ENCODE measurements around the gene EIF2D.

EIF2D gene

DNA sequence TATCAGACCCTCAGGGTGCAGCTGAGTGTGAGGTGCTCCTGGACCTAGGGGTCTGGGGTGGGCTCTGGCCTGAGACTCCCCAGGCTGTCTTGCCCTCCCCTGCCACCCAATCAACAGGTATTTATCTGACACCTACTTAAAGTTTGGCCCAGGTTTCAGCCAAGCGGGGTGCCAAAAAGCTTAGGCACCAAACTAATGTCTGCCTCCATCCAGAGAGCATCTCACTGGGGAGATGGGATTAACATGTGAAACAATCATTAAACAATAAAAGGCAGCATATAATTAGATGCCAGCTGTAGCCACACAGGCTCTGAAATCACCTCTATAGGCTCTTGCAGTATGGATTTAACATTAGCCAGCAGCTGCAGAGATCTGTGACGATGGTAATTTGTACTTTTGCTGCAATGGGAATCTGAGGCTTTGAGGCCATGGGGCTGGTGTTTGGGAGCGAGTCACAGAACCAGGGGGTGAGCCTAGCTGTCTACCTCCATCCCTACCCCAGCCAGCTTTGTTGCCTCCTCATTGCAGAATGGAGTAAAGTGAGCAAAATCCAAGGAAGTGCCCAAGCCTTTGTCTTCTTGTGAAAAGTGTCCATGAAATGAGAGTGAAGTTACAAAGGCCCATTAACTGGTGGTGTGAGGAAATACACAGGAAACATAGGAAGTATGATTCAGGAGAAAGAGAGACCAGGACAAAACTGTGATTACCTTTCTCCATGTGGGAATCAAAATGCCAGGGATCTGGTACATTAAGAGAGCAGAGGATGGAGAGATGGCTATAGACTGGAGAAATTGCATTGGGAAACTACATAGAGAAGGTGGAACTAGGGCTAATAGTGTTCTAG lies 36.1 kb downstream of the EIF2D start:
- H3K4me3 ChIP-seq: no peak overlapping the region
- peak overlapping the region in 20 of 21 experiments; percentile 38 to 92 (median 76) for H3K27ac ChIP-seq

DNA sequence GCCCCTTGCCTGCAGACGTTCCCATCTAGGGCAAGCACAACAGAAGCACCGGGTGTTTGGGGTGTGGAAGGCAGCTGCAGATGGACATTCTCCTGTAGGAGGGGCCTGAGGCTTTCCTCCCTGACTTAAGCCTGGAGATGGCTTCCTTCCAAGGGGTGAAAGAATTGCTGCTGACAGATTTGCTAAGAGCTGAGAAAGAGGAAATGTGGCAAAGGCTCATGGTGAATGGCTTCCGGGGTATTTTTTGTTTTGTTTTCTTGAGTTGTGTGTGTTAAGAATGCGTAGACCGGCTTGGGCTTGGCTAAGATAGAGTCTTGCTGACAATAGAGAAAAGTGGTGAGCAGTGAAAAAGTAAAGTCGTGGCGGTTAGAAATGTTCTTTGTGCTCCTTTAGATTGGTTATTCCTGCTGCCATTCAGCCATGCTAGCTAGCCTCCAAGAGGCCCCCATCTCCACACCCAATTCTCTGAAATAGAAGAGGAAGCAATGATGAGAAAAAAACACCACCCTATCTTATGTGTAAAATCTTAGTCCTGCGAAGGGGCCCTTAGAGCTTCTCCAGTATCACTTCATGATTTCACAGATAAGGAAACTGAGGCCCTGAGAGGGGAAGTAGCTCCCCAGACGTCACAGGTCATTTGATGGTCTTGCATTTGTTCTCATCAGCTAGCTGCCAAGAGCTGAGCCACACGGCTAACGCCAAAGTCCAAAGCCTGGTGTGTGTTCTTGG lies 36.9 kb downstream of the EIF2D start:
- Histone ChIP-seq H3K27ac (peak overlapping the region in 20 of 21 experiments; percentile 38 to 92 (median 76)), H3K4me3 (no peak overlapping the region)

DNA sequence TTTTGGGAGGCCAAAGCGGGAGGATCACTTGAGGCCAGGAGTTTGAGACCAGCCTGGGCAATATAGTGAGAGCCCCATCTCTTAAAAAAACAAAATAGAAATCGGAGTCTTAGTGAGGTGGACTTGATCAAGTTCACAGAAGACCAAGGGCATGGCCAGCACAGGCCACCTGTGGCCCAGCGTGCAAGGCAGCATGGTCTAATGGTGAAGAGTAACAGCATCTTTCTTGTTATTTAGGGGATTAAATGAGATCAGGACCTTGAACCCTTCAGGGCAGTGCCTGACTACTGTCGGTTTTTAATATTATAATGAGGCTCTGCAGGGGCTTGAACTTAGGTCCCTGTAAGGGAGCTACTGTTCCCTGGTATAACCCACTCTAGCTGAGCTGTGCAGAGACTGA lies 38.5 kb downstream of the EIF2D start:
- H3K27ac ChIP-seq: peak overlapping the region in 5 of 21 experiments; percentile 1 to 92 (median 84)

DNA sequence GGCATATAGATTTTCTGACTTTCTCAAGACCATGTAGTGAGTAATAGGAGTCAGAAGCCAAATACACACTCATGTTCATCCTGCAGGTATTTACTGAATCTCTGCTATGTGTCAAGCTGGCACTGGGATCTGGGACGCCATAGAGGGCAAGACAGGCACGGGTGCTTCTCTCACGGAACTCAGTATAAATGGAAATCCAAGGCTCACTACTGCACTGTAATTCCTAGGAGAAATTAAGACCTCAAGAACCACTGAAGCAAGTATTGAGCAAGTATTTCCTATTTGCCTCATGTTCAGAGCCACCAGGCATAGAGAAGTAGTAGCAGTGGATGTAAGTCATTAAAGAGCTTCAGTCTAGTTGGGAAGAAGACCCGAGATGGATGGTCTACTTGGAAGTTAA lies 38.9 kb downstream of the EIF2D start:
- no peak overlapping the region for H3K4me3 ChIP-seq
- peak overlapping the region in 2 of 21 experiments; percentile 84 to 92 for H3K27ac ChIP-seq

More for the DNA sequence above, 38.5 kb downstream of the EIF2D start:
- H3K4me3 ChIP-seq: no peak overlapping the region

DNA sequence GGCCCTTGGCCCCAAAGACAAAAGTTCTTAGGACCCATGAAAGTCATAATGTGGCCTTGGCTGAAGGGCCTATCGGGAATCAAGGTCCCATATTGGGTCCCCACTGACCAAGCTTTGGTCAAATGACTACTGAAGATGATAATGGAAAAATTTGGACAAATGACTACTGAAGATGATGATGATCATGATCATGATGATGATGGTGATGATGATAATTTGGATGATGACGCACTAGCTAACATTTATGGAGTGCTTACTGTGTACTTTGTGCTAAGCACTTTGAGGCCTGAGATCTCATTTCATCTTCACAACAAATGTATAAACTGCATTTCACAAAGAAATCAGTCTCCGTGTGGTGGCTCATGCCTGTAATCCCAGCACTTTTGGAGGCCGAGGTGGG lies 39.4 kb downstream of the EIF2D start:
- no peak overlapping the region for H3K27ac ChIP-seq
- H3K4me3 ChIP-seq: no peak overlapping the region

DNA sequence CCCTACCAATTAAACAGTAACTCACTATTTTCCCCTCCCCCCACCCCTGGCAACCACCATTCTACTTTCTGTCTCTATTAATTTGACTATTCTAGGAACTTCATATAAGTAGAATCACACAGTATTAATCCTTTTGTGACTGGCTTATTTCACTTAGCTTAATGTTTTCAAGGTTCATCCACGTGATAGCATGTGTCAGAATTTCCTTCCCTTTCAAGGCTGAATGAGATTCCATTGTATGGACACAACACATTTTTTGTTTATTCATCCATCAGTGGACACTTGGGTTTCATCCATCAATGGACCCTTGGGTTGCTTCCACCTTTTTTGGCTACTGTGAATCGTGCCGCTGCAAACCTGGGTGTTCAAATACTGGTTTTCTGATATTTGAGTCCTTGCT lies 41.7 kb downstream of the EIF2D start:
- no peak overlapping the region for H3K4me3 ChIP-seq

DNA sequence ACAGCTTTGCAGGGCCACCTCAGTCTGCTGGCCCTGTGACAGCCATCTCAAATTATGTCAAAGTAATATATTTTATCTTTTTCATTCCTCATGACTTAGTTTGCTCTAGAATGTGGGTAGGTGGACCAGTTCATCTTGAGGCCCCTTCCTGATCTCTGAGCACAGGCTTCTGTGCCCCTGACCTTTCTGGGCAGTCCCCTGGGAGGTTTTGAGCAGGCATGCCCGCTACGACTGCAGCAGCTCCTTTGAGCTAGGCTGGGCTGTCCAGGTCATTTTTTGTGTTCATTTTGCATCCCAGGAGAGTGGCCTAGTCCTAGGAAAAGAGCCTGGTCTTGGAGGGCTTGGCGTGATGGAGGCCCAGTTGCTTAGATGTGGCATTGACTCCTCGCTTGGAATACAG lies 42.7 kb downstream of the EIF2D start:
- Histone ChIP-seq H3K4me3 (no peak overlapping the region), H3K27ac (peak overlapping the region in 1 of 21 experiments; percentile 35)

More for the DNA sequence above, 41.7 kb downstream of the EIF2D start:
- H3K27ac ChIP-seq: no peak overlapping the region

DNA sequence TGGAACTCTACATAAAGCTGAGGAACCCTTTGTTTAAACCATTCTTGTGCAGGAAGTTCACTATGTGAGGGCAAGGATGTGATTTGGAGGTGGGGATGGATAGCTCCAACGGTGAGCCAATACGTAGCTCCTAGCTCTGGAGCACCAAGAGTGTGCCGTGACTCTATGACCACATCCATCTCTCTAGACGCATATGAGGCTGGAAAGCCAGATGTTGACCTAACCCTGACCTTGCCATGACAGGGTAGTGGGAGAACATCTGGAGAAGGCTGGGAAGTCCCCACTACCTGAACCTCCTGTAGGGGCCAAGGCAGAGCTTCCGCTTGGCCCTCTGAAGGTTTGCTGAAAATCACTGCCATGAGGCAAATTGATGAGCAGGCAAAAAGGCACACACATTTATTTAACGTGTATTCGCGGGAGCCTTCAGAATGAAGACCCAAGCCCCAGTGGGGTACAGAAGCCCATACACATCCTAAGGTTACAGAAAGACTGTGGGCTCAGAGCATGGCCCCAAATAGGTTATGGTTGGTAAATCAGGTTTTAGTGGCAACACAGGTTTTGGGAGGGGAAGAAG lies 43.4 kb downstream of the EIF2D start:
- Histone ChIP-seq H3K27ac (peak overlapping the region in 2 of 21 experiments; percentile 3 to 35), H3K4me3 (no peak overlapping the region)

DNA sequence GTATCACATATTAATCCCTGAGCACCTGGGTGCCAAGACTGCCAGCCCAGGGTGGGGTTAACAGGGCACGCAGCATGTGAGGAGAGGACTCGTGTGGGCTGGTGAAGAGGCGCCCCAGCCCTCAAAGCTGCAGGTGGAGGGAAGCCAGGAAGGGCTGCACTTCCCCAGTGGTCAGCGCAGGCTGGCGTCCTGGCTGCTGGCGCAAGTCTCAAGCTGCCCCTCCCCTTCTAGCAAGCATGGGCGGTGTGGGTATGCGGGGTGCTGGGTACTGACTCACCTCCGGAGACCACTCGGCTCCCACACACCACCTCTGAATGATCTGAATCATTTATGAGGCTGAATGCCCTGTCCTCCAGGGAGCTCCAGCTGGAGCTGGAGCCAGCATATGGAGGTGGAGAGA lies 44.0 kb downstream of the EIF2D start:
- H3K27ac ChIP-seq: peak overlapping the region in 5 of 21 experiments; percentile 3 to 57 (median 35)
- no peak overlapping the region for H3K4me3 ChIP-seq

DNA sequence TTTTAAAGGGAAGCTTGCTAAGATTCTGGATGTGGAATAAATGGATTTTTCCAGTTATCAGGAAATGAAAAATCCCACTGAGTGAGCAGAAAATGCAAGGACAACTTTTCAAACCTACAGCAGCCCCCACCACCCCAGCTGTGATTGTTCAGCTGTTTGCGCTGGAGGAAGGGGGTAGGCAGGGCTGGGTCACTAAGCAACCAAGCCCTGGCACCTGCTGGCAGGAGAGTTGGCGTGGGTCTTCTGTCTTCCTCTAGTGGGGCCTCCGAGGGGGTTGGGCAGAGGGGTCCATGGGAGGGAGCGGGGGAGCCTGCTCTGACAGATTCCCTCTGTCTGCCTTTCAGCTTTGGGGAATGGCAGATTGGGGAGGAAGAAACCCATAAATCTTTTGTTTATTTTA lies 45.3 kb downstream of the EIF2D start:
- Histone ChIP-seq H3K4me3 (no peak overlapping the region), H3K27ac (peak overlapping the region in 3 of 21 experiments; percentile 2 to 31 (median 14))

DNA sequence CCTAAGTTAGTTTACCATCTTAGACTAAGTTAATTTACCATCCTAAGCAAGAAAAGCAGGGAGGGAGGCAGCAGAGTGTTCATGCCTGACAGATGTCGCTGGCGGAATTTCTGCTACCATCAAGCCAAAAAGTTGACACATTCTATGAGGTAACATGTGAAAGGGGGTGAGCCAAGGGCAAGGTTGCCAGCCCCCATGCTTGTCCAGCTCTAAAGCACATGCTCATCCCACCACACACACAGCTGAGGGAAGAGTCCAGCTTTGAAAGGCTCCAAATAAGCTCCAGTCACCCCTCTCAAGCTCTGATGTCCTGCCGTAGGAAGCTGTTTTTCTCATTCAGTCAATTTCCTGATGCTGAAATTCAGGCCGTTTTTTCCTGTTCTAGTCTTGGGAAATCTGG lies 46.3 kb downstream of the EIF2D start:
- H3K4me3 ChIP-seq: no peak overlapping the region
- peak overlapping the region in 4 of 21 experiments; percentile 8 to 35 (median 22) for H3K27ac ChIP-seq

DNA sequence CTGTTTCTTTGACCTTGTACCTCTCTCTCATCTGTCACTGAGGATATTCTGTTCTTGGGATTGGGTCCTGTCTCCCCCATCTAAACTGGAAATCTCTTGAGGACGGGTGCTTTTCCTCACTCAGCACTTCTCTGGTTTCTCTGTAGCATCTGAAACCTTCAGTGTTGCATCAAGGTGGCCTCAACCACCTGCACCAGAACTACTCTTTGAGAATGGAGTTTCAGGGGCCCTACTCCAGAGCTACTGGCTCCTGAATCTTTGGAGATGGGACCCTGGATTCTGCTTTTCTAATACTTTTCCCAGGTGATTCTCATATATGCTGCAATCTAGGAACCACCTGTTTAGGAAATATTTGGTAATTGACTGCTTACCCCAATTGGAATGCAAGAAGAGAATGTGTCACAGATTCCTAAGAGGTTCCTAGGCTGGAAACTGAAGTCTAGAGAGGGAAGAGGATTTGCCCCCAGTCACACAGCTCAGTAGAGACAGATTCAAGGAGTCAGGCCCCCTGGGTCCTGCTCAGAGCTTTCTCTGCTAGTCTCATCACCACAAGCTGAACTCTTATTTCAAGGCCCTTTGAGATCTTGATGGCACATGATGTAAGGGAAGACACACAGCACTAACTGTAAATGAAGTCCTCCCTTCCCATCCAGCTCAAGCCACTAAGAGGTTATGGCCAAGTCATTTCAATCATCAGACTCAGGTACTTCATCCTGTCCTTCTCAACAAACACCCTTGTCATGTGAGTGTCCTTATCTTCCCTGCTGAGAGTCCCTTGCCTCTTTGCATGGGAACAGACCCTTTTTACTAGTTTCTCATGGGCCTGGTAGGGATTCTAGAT lies 48.7 kb downstream of the EIF2D start:
- Histone ChIP-seq H3K27ac (peak overlapping the region in 8 of 21 experiments; percentile 2 to 63 (median 38)), H3K4me3 (no peak overlapping the region)

DNA sequence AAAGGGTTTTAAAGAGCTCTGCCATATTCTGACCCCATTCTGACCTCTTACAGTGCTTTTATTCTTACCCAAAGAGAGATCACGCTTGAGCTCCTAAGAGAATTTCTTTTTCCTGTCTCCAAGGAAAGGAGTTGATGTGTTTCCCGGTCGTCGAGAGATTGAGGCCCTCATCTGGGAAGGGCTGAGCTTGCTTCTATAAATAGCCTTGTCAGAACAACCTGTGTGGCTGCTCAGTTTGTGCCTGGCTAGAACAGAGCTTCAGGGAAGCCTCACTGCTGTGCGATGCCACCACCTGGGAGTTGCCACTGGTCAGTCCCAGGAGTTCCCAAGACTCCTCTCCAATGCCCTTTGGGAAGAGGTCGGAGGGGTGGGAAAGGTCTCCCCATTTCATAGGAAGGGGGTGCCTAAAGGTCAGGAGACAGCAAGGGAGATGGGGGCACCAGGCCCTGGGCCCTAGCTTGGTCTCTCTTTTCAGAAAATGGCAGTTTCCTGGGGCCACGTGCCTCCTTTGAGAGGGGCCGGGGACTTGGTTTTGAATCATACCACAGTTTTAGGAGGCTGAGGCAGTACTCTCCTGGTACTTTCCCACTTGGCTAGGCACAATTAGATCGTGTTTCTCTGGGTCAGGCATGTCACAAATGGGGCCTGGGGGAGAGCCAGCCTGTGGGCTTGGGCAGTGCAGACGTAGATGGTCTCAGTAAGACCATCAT lies 52.1 kb downstream of the EIF2D start:
- H3K4me3 ChIP-seq: peak overlapping the region; percentile 1 to 67 (median 57)

DNA sequence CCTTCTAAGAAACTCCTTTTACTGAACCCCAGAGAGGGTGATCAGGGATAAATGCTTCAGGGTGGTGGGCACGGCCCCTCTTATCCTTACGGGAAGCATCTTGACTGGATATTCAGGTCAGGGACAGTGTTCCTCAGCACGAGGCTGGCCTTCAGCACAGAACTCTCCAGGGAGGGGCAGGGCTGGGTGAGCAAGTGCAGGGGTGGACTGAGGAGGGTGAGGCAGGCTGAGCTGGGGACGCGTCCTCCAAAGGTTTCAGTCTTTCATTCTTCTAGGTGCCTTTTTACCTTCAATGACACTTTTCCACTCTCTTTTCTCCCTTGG lies 52.6 kb downstream of the EIF2D start:
- Histone ChIP-seq H3K27ac (peak overlapping the region in 18 of 21 experiments; percentile 23 to 99 (median 88)), H3K4me3 (peak overlapping the region; percentile 1 to 67 (median 57))

More for the DNA sequence above, 52.1 kb downstream of the EIF2D start:
- H3K27ac ChIP-seq: peak overlapping the region in 18 of 21 experiments; percentile 23 to 99 (median 88)

DNA sequence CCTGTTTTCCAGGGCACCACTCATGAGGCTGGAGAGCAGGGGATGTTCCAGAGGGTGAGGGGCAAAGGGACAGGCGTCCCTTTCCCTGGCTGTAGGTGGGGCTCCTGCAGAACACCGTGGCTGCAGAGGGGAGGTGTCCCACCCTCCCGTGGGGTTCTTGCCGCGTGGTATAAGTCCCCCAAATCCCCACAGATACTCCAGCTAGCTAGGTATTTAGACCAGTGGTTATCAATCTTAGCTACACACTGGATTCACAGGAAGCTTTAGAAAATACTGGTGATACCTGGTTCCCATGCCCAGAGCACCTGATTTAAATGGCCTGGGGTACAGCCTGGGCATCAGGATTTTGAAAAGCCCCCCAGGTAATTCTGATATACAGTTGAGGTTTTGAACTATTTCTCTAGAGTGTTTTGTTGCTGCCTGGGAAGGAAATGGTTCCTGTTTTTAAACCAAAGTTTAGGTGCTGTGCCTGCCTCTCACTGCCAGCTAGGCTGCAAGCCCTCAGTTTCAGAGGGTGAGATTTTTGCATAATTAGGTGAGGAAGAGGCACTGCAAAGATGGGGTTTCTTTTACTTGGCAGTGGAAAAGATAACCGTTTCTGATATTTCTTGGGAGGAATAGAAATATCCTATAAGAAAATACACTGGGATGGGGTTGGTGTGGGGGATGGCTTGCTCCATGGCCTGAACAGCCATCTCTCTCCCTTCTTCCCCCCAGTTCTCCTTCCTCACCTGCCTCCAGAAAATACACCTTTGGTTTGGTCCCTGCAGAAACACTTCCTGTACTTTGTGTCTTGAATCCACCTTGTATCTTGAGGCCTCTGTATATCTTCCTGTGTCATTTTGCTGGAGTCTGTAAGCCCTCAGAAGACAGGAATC lies 53.2 kb downstream of the EIF2D start:
- Histone ChIP-seq H3K4me3 (peak overlapping the region; percentile 47 to 67 (median 57)), H3K27ac (peak overlapping the region in 18 of 21 experiments; percentile 64 to 99 (median 91))

DNA sequence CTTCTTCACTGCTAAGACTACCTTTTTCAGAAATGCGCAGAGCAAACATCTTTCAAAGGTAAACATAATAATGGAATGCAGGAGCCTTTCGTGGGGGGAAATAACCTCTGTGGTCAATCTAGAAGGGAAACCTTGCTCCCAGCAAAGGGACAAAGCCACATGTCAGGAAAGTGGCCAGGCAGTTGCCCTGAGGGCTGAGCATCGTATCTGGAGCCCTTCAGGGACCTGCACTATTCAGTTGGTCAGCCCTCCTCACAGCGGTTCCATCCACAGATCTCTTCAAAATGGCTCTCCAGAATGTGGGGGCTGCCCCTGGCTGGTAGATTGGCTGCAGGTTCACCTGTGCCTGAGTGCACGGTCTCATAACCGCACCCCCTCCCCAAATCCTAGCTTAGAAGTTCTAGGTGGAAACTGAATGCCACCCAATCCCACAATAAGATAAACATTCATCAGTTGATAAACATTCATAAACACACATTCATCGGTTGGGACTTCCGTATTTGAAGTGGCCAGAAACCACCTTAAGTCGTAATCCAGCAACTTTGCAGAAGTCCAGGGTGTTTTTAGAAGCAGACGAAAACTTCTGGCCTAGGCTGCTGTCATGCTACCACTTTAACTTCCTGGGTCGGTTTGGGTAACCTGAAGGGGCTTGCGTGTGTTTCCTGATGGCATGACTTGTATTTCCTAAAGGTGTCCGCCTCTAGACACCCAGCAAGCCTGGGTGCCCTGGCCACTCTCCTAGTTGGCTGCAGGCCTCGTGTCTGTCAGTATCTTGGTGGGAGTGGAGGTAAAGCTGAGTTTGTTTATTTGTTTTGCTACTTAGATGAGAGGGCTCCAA lies 54.4 kb downstream of the EIF2D start:
- H3K4me3 ChIP-seq: peak overlapping the region; percentile 47 to 67 (median 57)
- H3K27ac ChIP-seq: peak overlapping the region in 20 of 21 experiments; percentile 19 to 99 (median 90)
